Fibroblast of the aortic adventitia (primary cell): ENCODE results near the gene HMSD. TPM values are rescaled to one million over a fixed set of nuclear protein-coding genes. Genes with fewer than 3 reads are reported as not detected.

Experiments used
- DNase-seq: peaks from one replicate; pipeline ENCODE4 v3.0.0-alpha.2; 2010; ENCODE audit warnings: low read depth
- H3K4me3 ChIP-seq: 2 replicates; pipeline ENCODE4 v1.5.1; 2011; ENCODE audit warnings: low read depth, mild to moderate bottlenecking, control low read depth, low read length, moderate library complexity
- CTCF ChIP-seq: IDR thresholded peaks from 2 replicates; pipeline ENCODE4 v1.5.1; 2011; ENCODE audit warnings: mild to moderate bottlenecking, low read length, control low read depth, inconsistent platforms; ENCODE audit not compliant: insufficient read depth
- total RNA-seq: library from RNA; depleted of rRNA; stranded (reverse); fragments of >200 nt; gene quantifications from 2 replicates; pipeline ENCODE4 v1.2.3, GENCODE V29; 2012; ENCODE audit warnings: low replicate concordance

The HMSD gene
- total RNA-seq, 1 donor: 0.09 TPM

GRCh38 chr18:63986885-63987284 lies 37.8 kb downstream of the HMSD start:
- TF ChIP-seq CTCF: no peak
- no peak overlapping the region for H3K4me3 ChIP-seq
- DNase-seq: no peak

- TF ChIP-seq CTCF: no peak
- DNase-seq: no peak
- no peak overlapping the region for H3K4me3 ChIP-seq
Measured at GRCh38 chr18:63987743-63988142, 38.6 kb downstream of the HMSD start.

GRCh38 chr18:63992751-63993150 lies 43.6 kb downstream of the HMSD start:
- no peak overlapping the region for H3K4me3 ChIP-seq
- no peak for DNase-seq
- TF ChIP-seq CTCF: no peak

GRCh38 chr18:63994783-63995399 lies 45.8 kb downstream of the HMSD start:
- peak; percentile 77 for DNase-seq
- H3K4me3 ChIP-seq: no peak overlapping the region
- TF ChIP-seq CTCF: peak; percentile 93

GRCh38 chr18:63997041-63997440 lies 47.9 kb downstream of the HMSD start:
- TF ChIP-seq CTCF: no peak
- no peak for DNase-seq
- H3K4me3 ChIP-seq: no peak overlapping the region

- no peak for TF ChIP-seq CTCF
- DNase-seq: no peak
Measured at GRCh38 chr18:63997606-63998005, 48.5 kb downstream of the HMSD start.

GRCh38 chr18:63999871-64000270 lies 50.8 kb downstream of the HMSD start:
- DNase-seq: no peak
- no peak overlapping the region for H3K4me3 ChIP-seq
- no peak for TF ChIP-seq CTCF

More at GRCh38 chr18:63997606-63998005, 48.5 kb downstream of the HMSD start:
- H3K4me3 ChIP-seq: no peak overlapping the region
